ENCODE measurements around the gene AP1G2. TPM values are rescaled to one million over a fixed set of nuclear protein-coding genes. Genes with fewer than 3 reads are reported as not detected.

Gene AP1G2
- total and polyA plus RNA-seq, 2 of the 13 experiments (the other 11 are each of a cell fraction or from before 2014, with no cell fraction given), result 96.9 to 611 TPM

DNA sequence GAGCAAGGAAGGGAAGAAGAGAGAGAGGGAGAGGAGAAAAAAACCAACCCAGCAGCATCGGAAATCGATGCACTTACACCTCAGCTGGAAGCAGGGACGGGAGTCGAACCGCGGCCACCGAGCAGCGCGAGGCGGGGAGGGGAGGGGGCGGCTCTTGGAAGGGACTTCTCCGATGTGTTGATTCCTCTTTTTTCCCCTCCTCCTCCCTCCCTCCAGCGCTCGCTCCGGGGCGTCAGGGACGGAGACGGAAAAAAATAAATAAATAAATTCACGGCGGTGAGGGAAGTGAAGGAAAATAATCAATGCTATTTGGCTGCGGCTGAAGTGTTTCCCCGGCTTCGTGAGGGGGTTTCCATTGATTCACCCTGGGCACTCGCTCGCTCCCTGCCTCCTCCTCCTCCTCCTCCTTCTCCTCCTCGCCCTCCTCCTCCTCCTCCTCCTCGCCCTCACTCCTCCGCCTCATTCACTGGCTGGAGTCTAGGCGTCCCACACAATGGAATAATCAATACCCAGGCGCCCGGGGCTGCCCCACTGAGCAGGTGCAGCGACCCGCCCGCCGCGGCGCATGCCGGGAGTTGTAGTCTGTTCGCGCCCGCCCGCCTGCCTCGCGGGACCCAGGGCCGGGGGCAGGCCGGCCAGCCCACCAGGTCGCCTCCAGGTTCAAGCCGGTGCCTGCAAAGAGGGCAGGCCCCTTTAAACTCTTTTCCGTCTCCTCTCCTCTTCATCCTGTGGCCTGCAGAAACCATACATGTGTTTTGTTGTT lies 16.1 kb downstream of the AP1G2 start, which contains the start of gene ZFHX2 (continued):
- TF ChIP-seq, protein P1, sequence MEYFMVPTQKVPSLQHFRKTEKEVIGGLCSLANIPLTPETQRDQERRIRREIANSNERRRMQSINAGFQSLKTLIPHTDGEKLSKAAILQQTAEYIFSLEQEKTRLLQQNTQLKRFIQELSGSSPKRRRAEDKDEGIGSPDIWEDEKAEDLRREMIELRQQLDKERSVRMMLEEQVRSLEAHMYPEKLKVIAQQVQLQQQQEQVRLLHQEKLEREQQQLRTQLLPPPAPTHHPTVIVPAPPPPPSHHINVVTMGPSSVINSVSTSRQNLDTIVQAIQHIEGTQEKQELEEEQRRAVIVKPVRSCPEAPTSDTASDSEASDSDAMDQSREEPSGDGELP (IDR thresholded peaks at IDR 0.05; ENCODE audit: borderline replicate concordance, low read depth), result peak; percentile 84
- peak; percentile 65; the same call in 1 of the 2 replicates for TF ChIP-seq ARNTL (CRISPR knock-in tag; IDR thresholded peaks at IDR 0.05)
- no peak for TF ChIP-seq IRX3 (CRISPR knock-in tag; IDR thresholded peaks at IDR 0.05; ENCODE audit: borderline replicate concordance, low read depth)
- TF ChIP-seq, protein P2, sequence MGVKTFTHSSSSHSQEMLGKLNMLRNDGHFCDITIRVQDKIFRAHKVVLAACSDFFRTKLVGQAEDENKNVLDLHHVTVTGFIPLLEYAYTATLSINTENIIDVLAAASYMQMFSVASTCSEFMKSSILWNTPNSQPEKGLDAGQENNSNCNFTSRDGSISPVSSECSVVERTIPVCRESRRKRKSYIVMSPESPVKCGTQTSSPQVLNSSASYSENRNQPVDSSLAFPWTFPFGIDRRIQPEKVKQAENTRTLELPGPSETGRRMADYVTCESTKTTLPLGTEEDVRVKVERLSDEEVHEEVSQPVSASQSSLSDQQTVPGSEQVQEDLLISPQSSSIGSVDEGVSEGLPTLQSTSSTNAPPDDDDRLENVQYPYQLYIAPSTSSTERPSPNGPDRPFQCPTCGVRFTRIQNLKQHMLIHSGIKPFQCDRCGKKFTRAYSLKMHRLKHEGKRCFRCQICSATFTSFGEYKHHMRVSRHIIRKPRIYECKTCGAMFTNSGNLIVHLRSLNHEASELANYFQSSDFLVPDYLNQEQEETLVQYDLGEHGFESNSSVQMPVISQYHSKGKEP (CRISPR knock-in tag; IDR thresholded peaks at IDR 0.05), result peak; percentile 87
- no peak; the same call in 1 of the 2 replicates for TF ChIP-seq ZBTB3 (CRISPR knock-in tag; IDR thresholded peaks at IDR 0.05; ENCODE audit: borderline replicate concordance, low read depth)
- TF ChIP-seq PCBP2 (optimal IDR thresholded peaks at IDR 0.05; ENCODE audit: low read depth, low read length, poor library complexity, severe bottlenecking), result peak; percentile 93
- TF ChIP-seq, protein P3, sequence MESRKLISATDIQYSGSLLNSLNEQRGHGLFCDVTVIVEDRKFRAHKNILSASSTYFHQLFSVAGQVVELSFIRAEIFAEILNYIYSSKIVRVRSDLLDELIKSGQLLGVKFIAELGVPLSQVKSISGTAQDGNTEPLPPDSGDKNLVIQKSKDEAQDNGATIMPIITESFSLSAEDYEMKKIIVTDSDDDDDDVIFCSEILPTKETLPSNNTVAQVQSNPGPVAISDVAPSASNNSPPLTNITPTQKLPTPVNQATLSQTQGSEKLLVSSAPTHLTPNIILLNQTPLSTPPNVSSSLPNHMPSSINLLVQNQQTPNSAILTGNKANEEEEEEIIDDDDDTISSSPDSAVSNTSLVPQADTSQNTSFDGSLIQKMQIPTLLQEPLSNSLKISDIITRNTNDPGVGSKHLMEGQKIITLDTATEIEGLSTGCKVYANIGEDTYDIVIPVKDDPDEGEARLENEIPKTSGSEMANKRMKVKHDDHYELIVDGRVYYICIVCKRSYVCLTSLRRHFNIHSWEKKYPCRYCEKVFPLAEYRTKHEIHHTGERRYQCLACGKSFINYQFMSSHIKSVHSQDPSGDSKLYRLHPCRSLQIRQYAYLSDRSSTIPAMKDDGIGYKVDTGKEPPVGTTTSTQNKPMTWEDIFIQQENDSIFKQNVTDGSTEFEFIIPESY (CRISPR knock-in tag; IDR thresholded peaks at IDR 0.05), result no peak; the same call in 1 of the 2 replicates
- TF ChIP-seq, protein P4, sequence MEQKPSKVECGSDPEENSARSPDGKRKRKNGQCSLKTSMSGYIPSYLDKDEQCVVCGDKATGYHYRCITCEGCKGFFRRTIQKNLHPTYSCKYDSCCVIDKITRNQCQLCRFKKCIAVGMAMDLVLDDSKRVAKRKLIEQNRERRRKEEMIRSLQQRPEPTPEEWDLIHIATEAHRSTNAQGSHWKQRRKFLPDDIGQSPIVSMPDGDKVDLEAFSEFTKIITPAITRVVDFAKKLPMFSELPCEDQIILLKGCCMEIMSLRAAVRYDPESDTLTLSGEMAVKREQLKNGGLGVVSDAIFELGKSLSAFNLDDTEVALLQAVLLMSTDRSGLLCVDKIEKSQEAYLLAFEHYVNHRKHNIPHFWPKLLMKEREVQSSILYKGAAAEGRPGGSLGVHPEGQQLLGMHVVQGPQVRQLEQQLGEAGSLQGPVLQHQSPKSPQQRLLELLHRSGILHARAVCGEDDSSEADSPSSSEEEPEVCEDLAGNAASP (CRISPR knock-in tag; IDR thresholded peaks at IDR 0.05; ENCODE audit: borderline replicate concordance), result peak; percentile 65
- TF ChIP-seq CEBPG (CRISPR knock-in tag; IDR thresholded peaks at IDR 0.05), result peak; percentile 46; the same call in 1 of the 2 replicates
- TF ChIP-seq FOSL1 (CRISPR knock-in tag; IDR thresholded peaks at IDR 0.05; ENCODE audit: borderline replicate concordance), result no peak
- TF ChIP-seq HOXA5 (CRISPR knock-in tag; IDR thresholded peaks at IDR 0.05), result peak; percentile 72
- no peak for TF ChIP-seq SRSF4 (IDR thresholded peaks at IDR 0.05; ENCODE audit: low read depth, low read length, poor library complexity, severe bottlenecking)
- peak; percentile 46 for TF ChIP-seq ZNF451 (CRISPR knock-in tag; IDR thresholded peaks at IDR 0.05)
- TF ChIP-seq, protein P5, sequence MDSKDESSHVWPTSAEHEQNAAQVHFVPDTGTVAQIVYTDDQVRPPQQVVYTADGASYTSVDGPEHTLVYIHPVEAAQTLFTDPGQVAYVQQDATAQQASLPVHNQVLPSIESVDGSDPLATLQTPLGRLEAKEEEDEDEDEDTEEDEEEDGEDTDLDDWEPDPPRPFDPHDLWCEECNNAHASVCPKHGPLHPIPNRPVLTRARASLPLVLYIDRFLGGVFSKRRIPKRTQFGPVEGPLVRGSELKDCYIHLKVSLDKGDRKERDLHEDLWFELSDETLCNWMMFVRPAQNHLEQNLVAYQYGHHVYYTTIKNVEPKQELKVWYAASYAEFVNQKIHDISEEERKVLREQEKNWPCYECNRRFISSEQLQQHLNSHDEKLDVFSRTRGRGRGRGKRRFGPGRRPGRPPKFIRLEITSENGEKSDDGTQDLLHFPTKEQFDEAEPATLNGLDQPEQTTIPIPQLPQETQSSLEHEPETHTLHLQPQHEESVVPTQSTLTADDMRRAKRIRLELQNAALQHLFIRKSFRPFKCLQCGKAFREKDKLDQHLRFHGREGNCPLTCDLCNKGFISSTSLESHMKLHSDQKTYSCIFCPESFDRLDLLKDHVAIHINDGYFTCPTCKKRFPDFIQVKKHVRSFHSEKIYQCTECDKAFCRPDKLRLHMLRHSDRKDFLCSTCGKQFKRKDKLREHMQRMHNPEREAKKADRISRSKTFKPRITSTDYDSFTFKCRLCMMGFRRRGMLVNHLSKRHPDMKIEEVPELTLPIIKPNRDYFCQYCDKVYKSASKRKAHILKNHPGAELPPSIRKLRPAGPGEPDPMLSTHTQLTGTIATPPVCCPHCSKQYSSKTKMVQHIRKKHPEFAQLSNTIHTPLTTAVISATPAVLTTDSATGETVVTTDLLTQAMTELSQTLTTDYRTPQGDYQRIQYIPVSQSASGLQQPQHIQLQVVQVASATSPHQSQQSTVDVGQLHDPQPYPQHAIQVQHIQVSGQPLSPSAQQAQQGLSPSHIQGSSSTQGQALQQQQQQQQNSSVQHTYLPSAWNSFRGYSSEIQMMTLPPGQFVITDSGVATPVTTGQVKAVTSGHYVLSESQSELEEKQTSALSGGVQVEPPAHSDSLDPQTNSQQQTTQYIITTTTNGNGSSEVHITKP (CRISPR knock-in tag; IDR thresholded peaks at IDR 0.05; ENCODE audit: low read depth), result peak; percentile 94
- TF ChIP-seq ZNF570 (CRISPR knock-in tag; IDR thresholded peaks at IDR 0.05; ENCODE audit: borderline replicate concordance), result no peak
- no peak for TF ChIP-seq EHMT2 (IDR thresholded peaks at IDR 0.05; ENCODE audit: borderline replicate concordance, low read depth, low read length)
- TF ChIP-seq ZKSCAN8 (CRISPR knock-in tag; IDR thresholded peaks at IDR 0.05; ENCODE audit: borderline replicate concordance), result peak; percentile 48; the same call in 1 of the 2 replicates
- peak; percentile 87 for TF ChIP-seq HOXA3 (CRISPR knock-in tag; IDR thresholded peaks at IDR 0.05)
- TF ChIP-seq ZFP36L2 (CRISPR knock-in tag; IDR thresholded peaks at IDR 0.05), result 0 out of 2 replicates have a peak, but pooled peaks have one; percentile 63
